Natural killer cell (primary cell): ENCODE measurements around the gene TMEM79. TPM values are rescaled to one million over a fixed set of nuclear protein-coding genes. Genes with fewer than 3 reads are reported as not detected.
"Not testable (repeated sequence)": the region's sequence is repeated elsewhere in the genome, so short reads cannot be mapped to it uniquely, and the experiment has no call there.

Experiments used
- ATAC-seq, 3 donors: fragments of 150-1000 bp in 2 of 3; fragments of 200-7000 bp in 1 of 3; cut with Tn5 transposase; 1 replicate in 1 of 3; 2 replicates in 2 of 3; pipeline ENCODE4 v1.10.0; 2021; ENCODE audit warnings: mild to moderate bottlenecking in 2 of 3, moderate library complexity in 2 of 3
- DNase-seq, 2 donors: peaks; one replicate each; pipeline versions ENCODE4 v3.0.0 to v3.0.0-alpha.2; 2013 to 2021; ENCODE audit warnings: mixed read lengths in 1 of 2
- H3K27ac ChIP-seq: one replicate; pipeline ENCODE4 v1.5.1; 2013; ENCODE audit warnings: mild to moderate bottlenecking, low read length
- H3K27me3 ChIP-seq: one replicate; pipeline ENCODE4 v1.6.1; 2013; ENCODE audit warnings: low read length; ENCODE audit not compliant: control insufficient read depth, insufficient read depth
- H3K36me3 ChIP-seq: one replicate; pipeline ENCODE4 v1.6.1; 2013; ENCODE audit warnings: low read length; ENCODE audit not compliant: control insufficient read depth, insufficient read depth
- H3K4me1 ChIP-seq: one replicate; pipeline ENCODE4 v1.6.1; 2013; ENCODE audit warnings: low read length; ENCODE audit not compliant: control insufficient read depth, insufficient read depth
- H3K4me3 ChIP-seq: one replicate; pipeline ENCODE4 v1.5.1; 2013; ENCODE audit warnings: low read length
- H3K9me3 ChIP-seq: one replicate; pipeline ENCODE4 v1.6.1; 2013; ENCODE audit warnings: low read length; ENCODE audit not compliant: control insufficient read depth, insufficient read depth
- H3K27ac Mint-ChIP-seq, 2 donors: one replicate each; pipeline ENCODE4 v1.8.0; 2022; ENCODE audit warnings: mild to moderate bottlenecking in 2 of 2, mixed read lengths in 2 of 2, moderate library complexity in 1 of 2
- H3K27me3 Mint-ChIP-seq, 2 donors: one replicate each; pipeline ENCODE4 v1.8.0; 2022; ENCODE audit warnings: low read depth in 2 of 2, mixed read lengths in 2 of 2
- H3K36me3 Mint-ChIP-seq: one replicate; pipeline ENCODE4 v1.8.0; 2022; ENCODE audit warnings: mixed read lengths
- H3K4me1 Mint-ChIP-seq, 2 donors: one replicate each; pipeline ENCODE4 v1.8.0; 2022; ENCODE audit warnings: mixed read lengths in 2 of 2
- H3K4me3 Mint-ChIP-seq: one replicate; pipeline ENCODE4 v1.8.0; 2022; ENCODE audit warnings: mild to moderate bottlenecking, moderate library complexity, mixed read lengths
- H3K9me3 Mint-ChIP-seq, 2 donors: one replicate each; pipeline ENCODE4 v1.8.0; 2022; ENCODE audit warnings: mixed read lengths in 2 of 2
- WGBS: methylation state at CpG from one replicate; pipeline ENCODE4 v1.1.7; 2013; ENCODE audit warnings: missing lambda C conversion rate; ENCODE audit not compliant: insufficient coverage; 5-methylcytosine and 5-hydroxymethylcytosine counted together
- intact Hi-C: fragments of 100-400 bp; cut with micrococcal nuclease; formaldehyde crosslinking; loops from one replicate; pipeline ENCODE4 v1.14.2; 2022
- total RNA-seq, 4 donors: library from RNA; stranded (reverse); fragments of 120-200 nt in 1 of 4; gene quantifications; one replicate each; pipeline versions ENCODE4 v1.2.3 to v1.2.4, GENCODE V29; 2013 to 2022
- TF ChIP-seq, protein P1 (sequence below): fragments of 200-600 bp; IDR thresholded peaks from one replicate; pipeline ENCODE4 v1.8.0; 2022; ENCODE audit warnings: antibody characterized with exemption

Gene TMEM79
- total RNA-seq, 3 donors from 2014 or later (not counting 1 experiment from before 2014, with no cell fraction given) = 3.3 to 5.8 (median 5.0) TPM

DNA sequence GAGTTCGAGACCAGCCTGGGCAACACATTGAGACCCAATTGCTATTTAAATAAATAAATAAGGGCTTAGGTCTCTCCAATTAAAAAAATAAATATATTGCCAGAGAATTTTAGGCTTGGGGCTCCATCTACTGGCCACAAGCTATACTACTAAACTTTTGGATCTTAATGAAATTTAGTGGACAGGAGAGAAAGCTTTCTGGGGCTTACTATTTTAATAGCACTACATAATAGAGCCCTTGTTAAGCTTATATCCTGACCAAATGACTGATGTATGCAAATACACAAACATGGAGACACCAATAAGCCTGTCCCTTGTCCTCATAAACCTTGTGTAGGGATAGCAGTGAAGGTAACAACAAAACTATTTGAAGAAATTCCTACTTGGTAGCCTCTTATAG, 35.5 kb downstream of the TMEM79 start:
- H3K36me3 ChIP-seq = peaks cover 79% of the 10 kb centered on the region
- no peak overlapping the region for H3K27ac ChIP-seq
- peak in 1 of 3 donors; percentile 24 for ATAC-seq
- H3K36me3 Mint-ChIP-seq = peaks cover 13% of the 10 kb centered on the region
- H3K4me1 Mint-ChIP-seq = no peaks in the 10 kb centered on the region
- no peaks in the 10 kb centered on the region for H3K4me1 ChIP-seq
- no peaks in the 10 kb centered on the region for H3K27me3 Mint-ChIP-seq
- no peak overlapping the region for H3K4me3 Mint-ChIP-seq
- H3K27me3 ChIP-seq = no peaks in the 10 kb centered on the region
- no CpG with 5 or more reads among the region's 1 CpG for WGBS
- H3K9me3 Mint-ChIP-seq = no peaks in the 10 kb centered on the region
- H3K4me3 ChIP-seq = no peak overlapping the region
- intact Hi-C loops = loop anchor here (5.0 kb wide), 1 partner anchor 172 kb away; no protein-coding TSS in a partner anchor
- TF ChIP-seq, protein P1, sequence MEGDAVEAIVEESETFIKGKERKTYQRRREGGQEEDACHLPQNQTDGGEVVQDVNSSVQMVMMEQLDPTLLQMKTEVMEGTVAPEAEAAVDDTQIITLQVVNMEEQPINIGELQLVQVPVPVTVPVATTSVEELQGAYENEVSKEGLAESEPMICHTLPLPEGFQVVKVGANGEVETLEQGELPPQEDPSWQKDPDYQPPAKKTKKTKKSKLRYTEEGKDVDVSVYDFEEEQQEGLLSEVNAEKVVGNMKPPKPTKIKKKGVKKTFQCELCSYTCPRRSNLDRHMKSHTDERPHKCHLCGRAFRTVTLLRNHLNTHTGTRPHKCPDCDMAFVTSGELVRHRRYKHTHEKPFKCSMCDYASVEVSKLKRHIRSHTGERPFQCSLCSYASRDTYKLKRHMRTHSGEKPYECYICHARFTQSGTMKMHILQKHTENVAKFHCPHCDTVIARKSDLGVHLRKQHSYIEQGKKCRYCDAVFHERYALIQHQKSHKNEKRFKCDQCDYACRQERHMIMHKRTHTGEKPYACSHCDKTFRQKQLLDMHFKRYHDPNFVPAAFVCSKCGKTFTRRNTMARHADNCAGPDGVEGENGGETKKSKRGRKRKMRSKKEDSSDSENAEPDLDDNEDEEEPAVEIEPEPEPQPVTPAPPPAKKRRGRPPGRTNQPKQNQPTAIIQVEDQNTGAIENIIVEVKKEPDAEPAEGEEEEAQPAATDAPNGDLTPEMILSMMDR = peak; percentile 58
- no peaks in the 10 kb centered on the region for H3K9me3 ChIP-seq
- DNase-seq = peak in 1 of 2 donors; percentile 56
- no peak overlapping the region for H3K27ac Mint-ChIP-seq

DNA sequence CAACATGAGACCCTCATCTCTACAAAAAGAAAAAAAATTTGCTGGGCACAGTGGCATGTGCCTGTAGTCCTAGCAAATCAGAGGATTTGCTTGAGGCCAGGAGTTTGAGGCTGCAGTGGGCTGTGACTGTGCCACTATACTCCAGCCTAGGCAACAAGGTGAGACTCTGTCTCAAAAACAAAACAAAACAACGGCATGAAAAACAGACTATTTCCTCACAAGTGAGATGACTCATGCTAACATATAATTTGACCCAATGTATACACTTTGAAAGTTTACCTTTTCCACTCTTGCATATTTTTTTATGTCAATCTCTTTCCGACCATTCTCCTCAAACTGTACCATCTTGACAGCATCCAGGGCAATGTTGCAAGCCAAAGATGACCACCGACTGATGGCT, 36.4 kb downstream of the TMEM79 start:
- peaks cover 17% of the 10 kb centered on the region for H3K36me3 Mint-ChIP-seq
- no peak overlapping the region for H3K27ac Mint-ChIP-seq
- H3K4me1 Mint-ChIP-seq = no peaks in the 10 kb centered on the region
- DNase-seq (no peak), ATAC-seq (no peak)
- Histone ChIP-seq H3K4me1 (no peaks in the 10 kb centered on the region), H3K4me3 (no peak overlapping the region), H3K27ac (no peak overlapping the region), H3K9me3 (no peaks in the 10 kb centered on the region), H3K27me3 (no peaks in the 10 kb centered on the region), H3K36me3 (peaks cover 79% of the 10 kb centered on the region)
- no peaks in the 10 kb centered on the region for H3K9me3 Mint-ChIP-seq
- intact Hi-C loops = no loop called here
- H3K27me3 Mint-ChIP-seq = no peaks in the 10 kb centered on the region
- no peak overlapping the region for H3K4me3 Mint-ChIP-seq
- TF ChIP-seq, protein P1 = no peak
- 92% methylated on average over 3 of the region's 3 CpGs for WGBS

DNA sequence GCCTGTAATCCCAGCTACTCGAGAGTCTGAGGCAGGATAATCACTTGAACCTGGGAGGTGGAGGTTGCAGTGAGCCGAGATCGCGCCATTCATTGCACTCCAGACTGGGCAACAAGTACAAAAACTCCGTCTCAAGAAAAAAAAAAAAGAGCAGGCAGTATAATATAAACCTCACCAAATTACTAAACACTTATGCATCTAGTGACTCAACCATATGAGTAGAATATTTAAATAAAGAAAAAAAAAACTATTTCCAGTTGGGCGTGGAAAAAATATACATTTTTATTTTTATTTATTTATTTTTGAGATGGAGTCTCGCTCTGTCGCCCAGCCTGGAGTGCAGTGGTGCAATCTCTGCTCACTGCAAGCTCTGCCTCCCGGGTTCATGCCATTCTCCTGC, 39.1 kb downstream of the TMEM79 start:
- H3K27ac Mint-ChIP-seq, intact Hi-C loops, H3K4me3 Mint-ChIP-seq, ATAC-seq, H3K27me3 ChIP-seq, H3K4me1 Mint-ChIP-seq, H3K9me3 Mint-ChIP-seq, H3K27ac ChIP-seq, H3K9me3 ChIP-seq, H3K27me3 Mint-ChIP-seq, H3K4me1 ChIP-seq, H3K4me3 ChIP-seq, DNase-seq: not testable (repeated sequence)
- 95% methylated on average over 5 of the region's 9 CpGs for WGBS
- peaks cover 17% of the 10 kb centered on the region for H3K36me3 Mint-ChIP-seq
- H3K36me3 ChIP-seq = peaks cover 56% of the 10 kb centered on the region

DNA sequence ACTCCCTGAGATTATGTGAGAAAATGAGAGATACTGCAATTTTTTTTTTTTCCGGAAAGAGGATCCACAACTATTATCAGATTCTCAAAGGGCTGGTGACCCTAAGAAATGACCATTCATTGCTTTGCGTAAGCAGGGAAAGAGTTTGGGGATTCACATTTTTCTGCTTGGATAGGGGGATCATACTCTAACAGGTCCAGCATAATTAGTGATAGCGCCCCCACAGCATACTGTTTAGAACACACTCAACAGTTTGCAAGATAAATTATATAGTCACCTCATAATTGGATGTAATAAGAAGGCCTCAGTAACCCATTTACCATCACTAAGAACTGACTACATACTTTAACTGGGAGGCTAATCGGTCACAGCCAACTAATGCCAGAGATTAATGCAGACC, 52.1 kb downstream of the TMEM79 start:
- Mint-ChIP-seq H3K4me1 (peaks cover 38 to 41% of the 10 kb centered on the region in 2 donors), H3K36me3 (peaks cover 6% of the 10 kb centered on the region), H3K9me3 (no peaks in the 10 kb centered on the region), H3K27ac (peak overlapping the region; percentile 95), H3K4me3 (peak overlapping the region; percentile 95), H3K27me3 (no peaks in the 10 kb centered on the region)
- Histone ChIP-seq H3K4me3 (no peak overlapping the region), H3K27me3 (no peaks in the 10 kb centered on the region), H3K9me3 (no peaks in the 10 kb centered on the region), H3K27ac (no peak overlapping the region), H3K36me3 (peaks cover 37% of the 10 kb centered on the region), H3K4me1 (peaks cover 18% of the 10 kb centered on the region)
- WGBS = 88% methylated on average over 3 of the region's 4 CpGs
- ATAC-seq (no peak), DNase-seq (peak in 1 of 2 donors; percentile 24)
- TF ChIP-seq, protein P1 = no peak
- intact Hi-C loops = loop anchor here (5.0 kb wide), 1 partner anchor 166 kb away; the partner anchor contains the start of gene MEF2D
